GM12872 (cell line): ENCODE measurements around the gene TIFAB.

Experiments
- TF ChIP-seq, protein P1 (sequence below): IDR thresholded peaks from 3 replicates; pipeline ENCODE4 v1.5.1; 2011; ENCODE audit warnings: low read depth, mild to moderate bottlenecking, low read length, moderate library complexity; ENCODE audit not compliant: insufficient read depth

Gene TIFAB

DNA sequence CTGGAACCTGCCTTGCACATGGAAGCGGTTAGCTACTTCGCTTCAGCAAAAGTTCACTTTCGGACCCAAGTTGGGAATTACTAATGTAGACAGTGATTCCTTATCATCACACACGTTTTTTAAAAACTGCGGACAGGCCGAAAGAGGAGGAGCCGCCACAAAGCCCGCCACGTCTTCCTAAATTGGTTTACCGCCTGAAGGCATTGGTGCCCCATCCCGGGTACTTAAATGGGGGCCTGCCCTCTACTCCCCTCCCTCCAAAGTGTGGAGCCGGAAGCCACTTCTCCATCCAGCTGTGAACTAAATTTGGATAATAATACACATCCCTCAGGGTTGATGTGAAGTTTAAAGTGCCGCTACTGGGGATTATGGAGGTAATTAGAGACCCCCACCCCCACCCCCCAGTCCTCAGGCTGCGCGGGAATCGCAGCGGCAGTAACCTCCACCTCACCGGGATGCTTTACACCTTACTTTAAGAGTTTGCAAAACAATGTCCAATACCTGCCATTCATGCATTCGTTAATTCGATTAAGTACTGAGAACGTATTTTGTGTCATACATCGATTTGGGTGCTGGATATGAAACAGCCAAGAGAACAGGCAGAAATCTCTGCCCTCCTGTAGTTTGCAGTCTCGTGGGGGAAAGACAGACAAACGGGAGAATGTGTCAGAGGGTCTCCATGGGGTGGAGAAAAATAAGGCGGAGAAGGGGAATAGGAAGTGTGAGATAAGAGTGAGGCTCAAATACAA, 52.2 kb downstream of the TIFAB start:
- TF ChIP-seq, protein P1, sequence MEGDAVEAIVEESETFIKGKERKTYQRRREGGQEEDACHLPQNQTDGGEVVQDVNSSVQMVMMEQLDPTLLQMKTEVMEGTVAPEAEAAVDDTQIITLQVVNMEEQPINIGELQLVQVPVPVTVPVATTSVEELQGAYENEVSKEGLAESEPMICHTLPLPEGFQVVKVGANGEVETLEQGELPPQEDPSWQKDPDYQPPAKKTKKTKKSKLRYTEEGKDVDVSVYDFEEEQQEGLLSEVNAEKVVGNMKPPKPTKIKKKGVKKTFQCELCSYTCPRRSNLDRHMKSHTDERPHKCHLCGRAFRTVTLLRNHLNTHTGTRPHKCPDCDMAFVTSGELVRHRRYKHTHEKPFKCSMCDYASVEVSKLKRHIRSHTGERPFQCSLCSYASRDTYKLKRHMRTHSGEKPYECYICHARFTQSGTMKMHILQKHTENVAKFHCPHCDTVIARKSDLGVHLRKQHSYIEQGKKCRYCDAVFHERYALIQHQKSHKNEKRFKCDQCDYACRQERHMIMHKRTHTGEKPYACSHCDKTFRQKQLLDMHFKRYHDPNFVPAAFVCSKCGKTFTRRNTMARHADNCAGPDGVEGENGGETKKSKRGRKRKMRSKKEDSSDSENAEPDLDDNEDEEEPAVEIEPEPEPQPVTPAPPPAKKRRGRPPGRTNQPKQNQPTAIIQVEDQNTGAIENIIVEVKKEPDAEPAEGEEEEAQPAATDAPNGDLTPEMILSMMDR, result no peak

DNA sequence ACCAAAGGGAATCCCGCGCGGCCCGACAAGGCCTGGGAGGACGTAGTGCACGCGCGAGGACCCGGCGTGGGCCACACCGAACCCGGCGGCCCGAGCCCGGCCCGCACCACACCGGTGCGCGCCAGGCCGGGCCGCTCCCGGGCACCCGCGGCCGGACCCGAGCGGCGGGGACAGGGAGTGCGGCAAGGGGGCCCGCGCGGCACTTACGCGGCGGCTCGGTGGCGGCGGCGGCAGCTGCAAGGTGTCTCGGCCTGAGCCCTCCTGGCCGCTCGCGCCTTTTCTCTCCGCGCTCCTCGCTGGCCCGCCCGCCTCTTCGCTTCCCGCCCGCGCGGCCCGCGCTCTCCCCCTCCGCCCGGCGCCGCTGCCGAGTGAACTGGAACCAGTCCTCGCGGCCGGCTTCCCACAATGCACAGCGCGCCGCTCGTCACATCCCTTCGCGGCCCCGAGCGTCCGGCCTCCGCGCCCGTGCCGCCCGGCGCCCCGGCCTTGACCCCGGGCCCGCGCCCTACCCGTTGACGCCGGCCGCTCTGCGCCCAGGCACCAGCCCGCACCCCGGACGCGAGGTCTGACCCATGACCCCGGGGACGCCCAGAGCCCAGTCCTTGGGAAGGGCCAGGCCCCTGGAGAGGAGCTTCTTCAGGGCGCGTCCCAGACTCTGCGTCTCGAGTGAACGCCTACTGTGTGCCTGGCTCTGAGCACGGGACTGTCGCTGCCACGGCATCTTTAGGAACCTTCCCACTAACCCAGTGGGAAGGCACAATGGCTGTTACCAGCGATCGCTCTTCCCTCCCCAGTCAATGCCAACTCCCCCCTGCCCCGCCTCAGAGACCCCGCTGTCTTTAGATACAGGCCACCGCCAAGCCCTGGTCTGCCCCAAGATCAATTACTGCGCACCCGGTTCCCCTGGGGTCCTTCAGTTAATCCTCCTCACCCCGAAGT, 53.0 kb downstream of the TIFAB start, which contains the start of gene MACROH2A1:
TSS of gene MACROH2A1 (minus strand) at position 377 of the 939 bp plus-strand sequence. CDS start 10,138 bp downstream, outside the sequence.
- TF ChIP-seq, protein P1, result no peak

DNA sequence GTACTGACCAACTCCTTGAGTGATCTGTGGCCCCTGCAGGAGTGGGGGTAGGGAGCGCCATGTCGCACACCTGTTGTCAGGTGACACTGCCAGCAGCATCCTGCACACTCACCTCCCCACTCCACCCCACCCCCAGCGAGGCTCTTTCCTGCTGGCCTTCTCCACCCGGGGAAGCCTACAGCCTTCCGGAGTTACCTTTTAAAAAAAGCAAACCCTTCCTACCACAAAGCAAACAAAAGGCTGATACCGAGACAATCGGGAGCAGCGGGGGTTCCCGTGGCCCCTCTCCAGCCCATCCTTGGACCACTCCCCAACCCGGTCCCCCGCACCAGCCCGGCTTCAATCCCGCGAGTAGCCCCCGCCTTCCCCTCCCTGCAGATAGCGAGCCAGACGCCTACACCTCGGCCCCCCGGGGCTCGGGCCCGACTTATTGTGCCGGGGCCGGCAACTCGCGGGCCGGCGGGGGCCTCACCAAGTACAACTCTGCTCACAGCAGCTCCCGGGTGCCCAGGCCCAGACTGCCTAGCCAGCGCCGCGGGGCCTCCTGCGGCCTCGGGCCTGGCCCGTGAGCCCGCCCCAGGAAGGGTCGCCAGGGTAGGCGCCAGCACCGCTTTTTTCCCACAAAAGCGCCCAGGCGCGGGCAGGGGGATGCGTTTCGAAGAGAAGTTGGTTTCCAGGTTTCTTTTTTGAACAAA, 53.8 kb downstream of the TIFAB start:
- TF ChIP-seq, protein P1, result no peak
